IMR-90 (cell line): Measurements from ENCODE around the gene AIF1. TPM values are rescaled to one million over a fixed set of nuclear protein-coding genes. Genes with fewer than 3 reads are reported as not detected.

Source experiments
- ATAC-seq: fragments of 200-7000 bp; cut with Tn5 transposase; 2 replicates; pipeline ENCODE4 v1.9.1; 2020; ENCODE audit warnings: low read depth, mild to moderate bottlenecking, moderate library complexity
- BruUV-seq: library from RNA; stranded (reverse); fragments of 400-500 nt; replicated peaks from 2 replicates; lab custom pipeline; 2021; lab: Mats Ljungman, UMichigan
- CTCF ChIA-PET: fragments of 300-600 bp; formaldehyde crosslinking; extraction: SDS; loops from one replicate; lab custom pipeline; 2021; ENCODE audit warnings: antibody characterized with exemption; lab: Yijun Ruan, JAX
- POLR2A ChIA-PET: fragments of 300-600 bp; sonication (Branson Sonifier 250); formaldehyde crosslinking; loops from one replicate; lab custom pipeline; 2022; ENCODE audit warnings: antibody characterized with exemption; ENCODE audit not compliant: unreplicated experiment; lab: Charles Lee
- DNase-seq: peaks from one replicate; pipeline ENCODE4 v3.0.0; 2013
- H2AFZ ChIP-seq: replicated peaks from 2 replicates; pipeline ENCODE3; 2013; ENCODE audit warnings: low read length, mild to moderate bottlenecking; ENCODE audit not compliant: poor library complexity
- H2AK5ac ChIP-seq: 2 replicates; pipeline ENCODE4 v1.6.1; 2013; ENCODE audit warnings: low read depth, low read length, inconsistent platforms
- H2AK9ac ChIP-seq: replicated peaks from 2 replicates; pipeline ENCODE3; 2013; ENCODE audit warnings: mild to moderate bottlenecking, low read depth, low read length, moderate library complexity; ENCODE audit not compliant: poor library complexity
- H2BK120ac ChIP-seq: 2 replicates; pipeline ENCODE4 v1.6.1; 2013; ENCODE audit warnings: low read depth, low read length, inconsistent platforms
- H2BK15ac ChIP-seq: 3 replicates; pipeline ENCODE4 v1.6.1; 2013; ENCODE audit warnings: low read depth, low read length, inconsistent platforms
- H2BK20ac ChIP-seq: 2 replicates; pipeline ENCODE4 v1.6.1; 2013; ENCODE audit warnings: low read depth, mild to moderate bottlenecking, inconsistent platforms, low read length, moderate library complexity
- H2BK5ac ChIP-seq: 2 replicates; pipeline ENCODE4 v1.6.1; 2013; ENCODE audit warnings: mild to moderate bottlenecking, low read depth, low read length, inconsistent platforms; ENCODE audit not compliant: poor library complexity, severe bottlenecking
- H3K14ac ChIP-seq: replicated peaks from 2 replicates; pipeline ENCODE4 v1.6.1; 2013; ENCODE audit warnings: low read depth, low read length, inconsistent platforms
- H3K18ac ChIP-seq: 2 replicates; pipeline ENCODE4 v1.6.1; 2013; ENCODE audit warnings: low read depth, low read length, control low read depth
- H3K23ac ChIP-seq: 2 replicates; pipeline ENCODE4 v1.6.1; 2013; ENCODE audit warnings: low read depth, low read length, inconsistent platforms
- H3K27ac ChIP-seq: 2 replicates; pipeline ENCODE4 v1.5.1; 2013; ENCODE audit warnings: mild to moderate bottlenecking, control low read depth, low read length; ENCODE audit not compliant: insufficient read depth
- H3K27me3 ChIP-seq: 2 replicates; pipeline ENCODE4 v1.6.1; 2013; ENCODE audit warnings: low read length; ENCODE audit not compliant: control insufficient read depth, insufficient read depth
- H3K36me3 ChIP-seq: 2 replicates; pipeline ENCODE4 v1.6.1; 2013; ENCODE audit warnings: low read length, mixed read lengths; ENCODE audit not compliant: control insufficient read depth, insufficient read depth
- H3K4ac ChIP-seq: 2 replicates; pipeline ENCODE4 v1.6.1; 2013; ENCODE audit warnings: low read depth, low read length, inconsistent platforms
- H3K4me1 ChIP-seq: 2 replicates; pipeline ENCODE4 v1.6.1; 2013; ENCODE audit warnings: low read length, mixed read lengths; ENCODE audit not compliant: control insufficient read depth, insufficient read depth
- H3K4me2 ChIP-seq: 2 replicates; pipeline ENCODE4 v1.6.1; 2013; ENCODE audit warnings: low read depth, mild to moderate bottlenecking, control low read depth, low read length, moderate library complexity
- H3K4me3 ChIP-seq: 2 replicates; pipeline ENCODE4 v1.5.1; 2013; ENCODE audit warnings: low read depth, mild to moderate bottlenecking, control low read depth, low read length, moderate library complexity; ENCODE audit not compliant: insufficient read depth
- H3K56ac ChIP-seq: 2 replicates; pipeline ENCODE4 v1.6.1; 2013; ENCODE audit warnings: low read length, inconsistent platforms; ENCODE audit not compliant: insufficient read depth; ENCODE audit errors: extremely low read depth
- H3K79me1 ChIP-seq, 2 experiments: 2 replicates each; pipeline ENCODE4 v1.6.1; 2013; ENCODE audit warnings: low read length in 2 of 2, inconsistent platforms in 1 of 2, low read depth in 1 of 2
- H3K9ac ChIP-seq: 2 replicates; pipeline ENCODE4 v1.6.1; 2013; ENCODE audit warnings: low read depth, low read length, control low read depth
- H3K9me1 ChIP-seq: 2 replicates; pipeline ENCODE4 v1.6.1; 2013; ENCODE audit warnings: low read length, inconsistent platforms; ENCODE audit not compliant: insufficient read depth
- H3K9me3 ChIP-seq: 2 replicates; pipeline ENCODE4 v1.6.1; 2013; ENCODE audit warnings: low read length; ENCODE audit not compliant: control insufficient read depth, insufficient read depth
- H4K20me1 ChIP-seq: 2 replicates; pipeline ENCODE4 v1.6.1; 2013; ENCODE audit warnings: low read length, inconsistent platforms; ENCODE audit not compliant: insufficient read depth
- H4K5ac ChIP-seq: 2 replicates; pipeline ENCODE4 v1.6.1; 2013; ENCODE audit warnings: mild to moderate bottlenecking, low read depth, low read length, control low read depth
- H4K8ac ChIP-seq, 2 experiments: 2 replicates each; pipeline ENCODE4 v1.6.1; 2013; ENCODE audit warnings: low read depth in 2 of 2, low read length in 2 of 2, control low read depth in 1 of 2, inconsistent platforms in 1 of 2
- H4K91ac ChIP-seq: 2 replicates; pipeline ENCODE4 v1.6.1; 2013; ENCODE audit warnings: low read depth, low read length, inconsistent platforms; ENCODE audit not compliant: insufficient read depth
- CEBPB ChIP-seq: IDR thresholded peaks from 2 replicates; pipeline ENCODE4 v1.6.1; 2012; ENCODE audit warnings: low read depth, low read length, improper control_type of control experiment
- CHD1 ChIP-seq: IDR thresholded peaks from 2 replicates; pipeline ENCODE4 v1.6.1; 2012; ENCODE audit warnings: low read depth, low read length, improper control_type of control experiment
- MAFK ChIP-seq: IDR thresholded peaks from 2 replicates; pipeline ENCODE4 v1.6.1; 2012; ENCODE audit warnings: low read depth, low read length, improper control_type of control experiment
- MAZ ChIP-seq: IDR thresholded peaks from 2 replicates; pipeline ENCODE4 v1.6.1; 2012; ENCODE audit warnings: low read depth, mild to moderate bottlenecking, low read length, improper control_type of control experiment, moderate library complexity, borderline replicate concordance
- MXI1 ChIP-seq: IDR thresholded peaks from 2 replicates; pipeline ENCODE4 v1.6.1; 2012; ENCODE audit warnings: low read depth, mild to moderate bottlenecking, low read length, moderate library complexity, borderline replicate concordance
- WGBS, 2 experiments: methylation state at CpG; one replicate each; pipeline versions ENCODE4 v1.1.5 to v1.1.7; 2013; ENCODE audit warnings: missing lambda C conversion rate in 2 of 2; ENCODE audit not compliant: insufficient read length in 1 of 2; ENCODE audit errors: extremely low coverage in 2 of 2; 5-methylcytosine and 5-hydroxymethylcytosine counted together
- dilution Hi-C: fragments of 300-500 bp; cut with HindIII; formaldehyde crosslinking; loops from one replicate; pipeline ENCODE4 v1.14.3; 2018; ENCODE audit warnings: low sequenced_read_pairs; ENCODE audit not compliant: unreplicated experiment
- in situ Hi-C: fragments of 300-500 bp; cut with MboI; formaldehyde crosslinking; loops from 3 replicates; pipeline ENCODE4 v1.14.3; 2019; ENCODE audit warnings: low sequenced_read_pairs, inconsistent platforms, mixed read lengths
- intact Hi-C: fragments of 100-400 bp; cut with micrococcal nuclease; formaldehyde crosslinking; loops from 2 replicates; pipeline ENCODE4 v1.10.0; 2022
- polyA plus RNA-seq, 3 experiments: library from polyadenylated mRNA; depleted of rRNA; stranded (reverse); fragments of >200 nt; gene quantifications; 2 replicates each; pipeline ENCODE4 v1.2.3, GENCODE V29; 2012; ENCODE audit warnings: low replicate concordance in 1 of 3
- total RNA-seq: library from RNA; depleted of rRNA; stranded (reverse); fragments of >200 nt; gene quantifications from 2 replicates; pipeline ENCODE4 v1.2.3, GENCODE V29; 2012
- TF ChIP-seq, protein P1 (sequence below): conservative IDR thresholded peaks from 2 replicates; pipeline ENCODE4 v1.5.1; 2012; ENCODE audit warnings: mild to moderate bottlenecking, low read depth, low read length, improper control_type of control experiment

Gene AIF1
- total and polyA plus RNA-seq, 2 of the 4 experiments (the other 2 are of a cell fraction): not detected

DNA sequence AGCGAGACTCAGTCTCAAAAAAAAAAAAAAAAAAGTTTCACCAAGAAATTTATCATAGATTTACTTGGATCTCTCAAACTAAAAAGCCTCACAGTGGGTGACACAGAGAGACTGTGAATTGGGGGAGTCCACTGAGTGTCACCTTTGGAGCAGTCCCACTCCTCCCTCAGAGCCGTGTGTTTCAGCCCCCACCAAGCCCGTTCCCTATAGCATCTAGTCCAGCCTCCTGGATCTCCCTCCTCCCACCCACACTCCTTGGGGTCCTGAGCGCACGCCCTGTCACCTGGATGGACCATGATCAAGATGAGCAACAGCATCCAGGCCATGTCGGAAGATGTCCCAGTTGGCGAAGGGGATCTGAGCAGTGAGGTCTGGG lies 22.6 kb upstream of the AIF1 start:
- Histone ChIP-seq H2AK9ac (no peak overlapping the region), H3K9me1 (peaks cover 3% of the 10 kb centered on the region; the same call in 1 of the 2 replicates), H3K4me1 (no peaks in the 10 kb centered on the region), H4K8ac (no peak overlapping the region), H2BK15ac (no peak overlapping the region), H3K56ac (no peak overlapping the region), H3K36me3 (no peaks in the 10 kb centered on the region), H4K5ac (no peak overlapping the region), H4K20me1 (no peaks in the 10 kb centered on the region), H2AK5ac (no peak overlapping the region), H3K27ac (no peak overlapping the region), H2AFZ (peak overlapping the region; percentile 34), H3K9ac (no peak overlapping the region), H3K4me3 (no peak overlapping the region), H2BK20ac (no peak overlapping the region), H3K27me3 (peaks cover 4% of the 10 kb centered on the region), H2BK120ac (no peak overlapping the region), H3K9me3 (no peaks in the 10 kb centered on the region), H3K23ac (no peak overlapping the region), H3K4me2 (no peak overlapping the region), H2BK5ac (no peak overlapping the region), H3K18ac (no peak overlapping the region), H3K79me1 (no peaks in the 10 kb centered on the region), H3K4ac (no peak overlapping the region), H3K14ac (no peak overlapping the region), H4K91ac (no peak overlapping the region)
- no TSS peak for BruUV-seq
- in situ Hi-C loops (no loop called here), dilution Hi-C loops (no loop called here), intact Hi-C loops (no loop called here)
- WGBS, 2 experiments: 74% methylated on average over 3 of the region's 7 CpGs; no CpG with 5 or more reads in 1 of the 2 experiments
- ChIA-PET CTCF (interaction anchor here (1.1 kb wide), 1 partner anchor 46 kb away, joined by 4 read pairs; the partner anchor contains the start of gene ATP6V1G2), POLR2A (no interaction called here)
- ATAC-seq: no peak
- TF ChIP-seq CHD1 (no peak), MXI1 (no peak), MAZ (no peak), CEBPB (no peak), MAFK (no peak)
- TF ChIP-seq, protein P1, sequence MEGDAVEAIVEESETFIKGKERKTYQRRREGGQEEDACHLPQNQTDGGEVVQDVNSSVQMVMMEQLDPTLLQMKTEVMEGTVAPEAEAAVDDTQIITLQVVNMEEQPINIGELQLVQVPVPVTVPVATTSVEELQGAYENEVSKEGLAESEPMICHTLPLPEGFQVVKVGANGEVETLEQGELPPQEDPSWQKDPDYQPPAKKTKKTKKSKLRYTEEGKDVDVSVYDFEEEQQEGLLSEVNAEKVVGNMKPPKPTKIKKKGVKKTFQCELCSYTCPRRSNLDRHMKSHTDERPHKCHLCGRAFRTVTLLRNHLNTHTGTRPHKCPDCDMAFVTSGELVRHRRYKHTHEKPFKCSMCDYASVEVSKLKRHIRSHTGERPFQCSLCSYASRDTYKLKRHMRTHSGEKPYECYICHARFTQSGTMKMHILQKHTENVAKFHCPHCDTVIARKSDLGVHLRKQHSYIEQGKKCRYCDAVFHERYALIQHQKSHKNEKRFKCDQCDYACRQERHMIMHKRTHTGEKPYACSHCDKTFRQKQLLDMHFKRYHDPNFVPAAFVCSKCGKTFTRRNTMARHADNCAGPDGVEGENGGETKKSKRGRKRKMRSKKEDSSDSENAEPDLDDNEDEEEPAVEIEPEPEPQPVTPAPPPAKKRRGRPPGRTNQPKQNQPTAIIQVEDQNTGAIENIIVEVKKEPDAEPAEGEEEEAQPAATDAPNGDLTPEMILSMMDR: no peak
- no peak for DNase-seq
